Right atrium auricular region (tissue), 2 donors: ENCODE measurements around the gene PCBP1. TPM values are rescaled to one million over a fixed set of nuclear protein-coding genes. Genes with fewer than 3 reads are reported as not detected.
"Not testable (repeated sequence)": the region's sequence is repeated elsewhere in the genome, so short reads cannot be mapped to it uniquely, and the experiment has no call there.

Source experiments
- DNase-seq: peaks from one replicate; pipeline ENCODE4 v3.0.0-alpha.2; 2019; ENCODE audit warnings: low spot score
- H3K27ac ChIP-seq, 2 donors: fragments of 200-600 bp; sonication (generic); 1 replicate in 1 of 2; 2 replicates in 1 of 2; pipeline ENCODE4 v1.5.1; 2016 to 2019
- H3K27me3 ChIP-seq, 2 donors: fragments of 200-600 bp; sonication (generic); one replicate each; pipeline versions ENCODE4 v1.5.1 to v1.6.0; 2017 to 2019
- H3K36me3 ChIP-seq: fragments of 200-600 bp; sonication (generic); one replicate; pipeline ENCODE4 v1.5.1; 2016
- H3K4me1 ChIP-seq, 2 donors: fragments of 200-600 bp; sonication (generic); one replicate each; pipeline versions ENCODE4 v1.5.1 to v1.6.0; 2017 to 2019
- H3K4me3 ChIP-seq, 2 donors: fragments of 200-600 bp; sonication (generic); 1 replicate in 1 of 2; 2 replicates in 1 of 2; pipeline ENCODE4 v1.5.1; 2017 to 2019; ENCODE audit warnings: mild to moderate bottlenecking in 1 of 2, moderate library complexity in 1 of 2
- H3K9me3 ChIP-seq, 2 donors: fragments of 200-600 bp; sonication (generic); one replicate each; pipeline ENCODE4 v1.5.1; 2019
- CTCF ChIP-seq, 2 donors: fragments of 200-600 bp; sonication (generic); IDR thresholded peaks; one replicate each; pipeline ENCODE4 v1.5.1; 2019; ENCODE audit warnings: antibody characterized with exemption in 2 of 2
- total RNA-seq, 2 donors: library from RNA; depleted of rRNA; stranded (reverse); fragments of >200 nt; gene quantifications; one replicate each; pipeline ENCODE4 v1.1.0, GENCODE V29; 2016

Gene PCBP1
- total RNA-seq, 2 donors from 2014 or later, result 121 to 147 TPM

DNA sequence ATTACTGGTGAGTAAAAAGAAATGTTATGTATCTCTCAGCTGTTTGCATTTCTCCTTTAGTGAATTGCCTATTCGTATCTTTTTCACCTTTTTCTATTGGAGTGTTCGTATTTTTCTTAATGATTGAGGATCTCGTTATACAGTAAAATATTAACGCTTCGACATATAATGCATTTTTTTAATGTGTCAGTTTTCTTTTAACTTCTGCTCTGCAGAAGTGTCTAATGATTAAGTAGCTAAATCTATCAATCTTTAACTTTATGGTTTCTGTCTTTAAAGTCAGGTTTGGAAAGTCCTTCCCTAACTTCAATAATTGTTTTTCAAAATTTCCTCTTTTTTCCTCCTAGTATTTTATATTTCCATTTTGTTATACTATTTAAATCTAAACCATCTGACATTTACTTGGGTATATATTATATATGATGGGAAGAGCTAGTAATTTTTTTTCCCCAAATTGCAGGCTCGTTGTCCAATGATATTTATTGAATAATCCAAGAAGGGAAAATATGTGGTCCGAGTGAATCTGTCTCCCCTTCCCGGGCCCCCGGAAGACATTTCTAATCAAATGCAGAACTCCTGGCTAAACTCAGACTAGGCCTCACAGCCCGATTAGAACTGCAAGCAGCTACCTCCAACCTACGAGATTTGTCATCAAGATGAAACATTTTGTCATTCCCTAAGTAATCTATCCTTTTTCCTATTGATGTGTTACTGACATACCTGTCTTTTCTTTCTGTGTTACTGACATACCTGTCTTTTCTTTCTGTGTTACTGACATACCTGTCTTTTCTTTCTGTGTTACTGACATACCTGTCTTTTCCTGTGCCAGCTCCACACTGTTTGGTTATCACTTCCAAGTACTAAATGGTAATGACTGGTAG, 17.2 kb downstream of the PCBP1 start:
- H3K4me1 ChIP-seq, result peaks cover 0 to 12% of the 10 kb centered on the region in 2 donors
- H3K9me3 ChIP-seq, result no peaks in the 10 kb centered on the region
- DNase-seq, result no peak
- no peaks in the 10 kb centered on the region for H3K36me3 ChIP-seq
- H3K27me3 ChIP-seq, result no peaks in the 10 kb centered on the region
- H3K27ac ChIP-seq, result peak overlapping the region in 1 of 2 donors; percentile 16
- H3K4me3 ChIP-seq, result no peak overlapping the region
- no peak for TF ChIP-seq CTCF (IDR thresholded peaks at IDR 0.05)

- not testable (repeated sequence) for H3K27ac ChIP-seq, H3K4me3 ChIP-seq, H3K9me3 ChIP-seq, DNase-seq, H3K27me3 ChIP-seq, H3K36me3 ChIP-seq
- H3K4me1 ChIP-seq, result peaks cover 0 to 12% of the 10 kb centered on the region in 2 donors
Observed at GRCh38 chr2:70106138-70106537, 18.9 kb downstream of the PCBP1 start.

DNA sequence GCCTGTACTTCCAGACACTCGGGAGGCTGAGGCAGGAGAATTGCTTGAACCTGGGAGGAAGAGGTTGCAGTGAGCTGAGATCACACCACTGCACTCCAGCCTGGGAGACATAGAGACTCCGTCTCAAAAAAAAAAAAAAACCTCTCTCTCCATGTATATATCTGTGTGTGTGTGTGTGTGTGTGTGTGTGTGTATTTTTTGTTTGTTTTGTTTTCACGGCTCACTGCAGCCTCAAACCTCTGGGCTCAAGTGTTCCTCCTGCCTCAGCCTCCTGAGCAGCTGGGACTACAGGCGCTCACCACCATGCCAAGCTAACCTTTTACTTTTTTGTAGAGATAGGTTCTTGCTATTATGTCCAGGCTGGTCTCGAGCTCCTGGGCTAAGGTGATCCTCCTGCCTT, 23.1 kb downstream of the PCBP1 start:
- H3K9me3 ChIP-seq, H3K27me3 ChIP-seq, DNase-seq, H3K27ac ChIP-seq, H3K36me3 ChIP-seq, H3K4me3 ChIP-seq: not testable (repeated sequence)
- peaks cover 0 to 20% of the 10 kb centered on the region in 2 donors for H3K4me1 ChIP-seq

DNA sequence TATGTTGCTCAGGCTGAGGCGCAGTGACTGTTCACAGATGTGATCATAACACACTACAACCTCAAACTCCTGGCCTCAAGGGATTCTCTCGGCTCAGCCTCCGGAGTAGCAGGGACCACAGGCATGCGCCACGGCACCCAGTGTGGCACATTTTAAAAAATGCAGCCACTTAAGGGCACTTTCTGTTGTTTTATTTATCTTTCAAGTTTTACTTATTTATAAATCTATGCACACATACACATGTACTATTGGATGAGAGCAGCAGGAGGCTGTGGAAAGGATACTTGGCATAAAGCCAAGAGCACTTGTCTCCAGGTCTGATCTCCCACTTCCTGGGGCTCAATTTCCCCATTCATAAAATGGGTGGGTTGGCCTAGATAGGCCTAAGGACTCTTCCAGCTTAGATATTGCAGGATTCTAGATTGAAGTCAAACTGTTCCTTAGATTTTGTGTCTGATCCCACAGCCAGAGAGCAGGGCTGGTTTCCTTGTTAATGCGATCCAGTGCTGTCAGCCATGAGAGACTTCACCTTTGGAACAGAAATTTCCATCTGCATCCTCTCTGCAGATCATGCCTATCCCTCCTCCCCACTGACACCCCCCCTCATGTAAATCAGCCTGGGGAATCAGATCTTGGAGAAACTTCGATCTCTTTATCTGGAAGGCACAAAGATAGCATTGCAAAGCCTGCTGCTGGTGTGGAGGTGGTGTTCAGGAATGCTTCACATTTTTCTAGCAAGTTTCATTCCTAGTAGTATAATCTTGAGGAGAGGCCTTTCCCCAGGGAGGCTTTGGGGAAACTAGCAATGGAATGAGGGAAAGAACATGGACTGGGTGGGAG, 24.7 kb downstream of the PCBP1 start:
- Histone ChIP-seq H3K4me1 (peaks cover 0 to 32% of the 10 kb centered on the region in 2 donors), H3K27ac (no peak overlapping the region), H3K27me3 (no peaks in the 10 kb centered on the region), H3K36me3 (no peaks in the 10 kb centered on the region), H3K9me3 (no peaks in the 10 kb centered on the region), H3K4me3 (no peak overlapping the region)
- TF ChIP-seq CTCF (IDR thresholded peaks at IDR 0.05), result no peak
- DNase-seq, result no peak

GRCh38 chr2:70113359-70114070, 26.2 kb downstream of the PCBP1 start:
- DNase-seq, result no peak
- Histone ChIP-seq H3K4me1 (peaks cover 0 to 33% of the 10 kb centered on the region in 2 donors), H3K4me3 (no peak overlapping the region), H3K27me3 (no peaks in the 10 kb centered on the region), H3K36me3 (no peaks in the 10 kb centered on the region), H3K9me3 (no peaks in the 10 kb centered on the region), H3K27ac (no peak overlapping the region)
- TF ChIP-seq CTCF (IDR thresholded peaks at IDR 0.05), result no peak

DNA sequence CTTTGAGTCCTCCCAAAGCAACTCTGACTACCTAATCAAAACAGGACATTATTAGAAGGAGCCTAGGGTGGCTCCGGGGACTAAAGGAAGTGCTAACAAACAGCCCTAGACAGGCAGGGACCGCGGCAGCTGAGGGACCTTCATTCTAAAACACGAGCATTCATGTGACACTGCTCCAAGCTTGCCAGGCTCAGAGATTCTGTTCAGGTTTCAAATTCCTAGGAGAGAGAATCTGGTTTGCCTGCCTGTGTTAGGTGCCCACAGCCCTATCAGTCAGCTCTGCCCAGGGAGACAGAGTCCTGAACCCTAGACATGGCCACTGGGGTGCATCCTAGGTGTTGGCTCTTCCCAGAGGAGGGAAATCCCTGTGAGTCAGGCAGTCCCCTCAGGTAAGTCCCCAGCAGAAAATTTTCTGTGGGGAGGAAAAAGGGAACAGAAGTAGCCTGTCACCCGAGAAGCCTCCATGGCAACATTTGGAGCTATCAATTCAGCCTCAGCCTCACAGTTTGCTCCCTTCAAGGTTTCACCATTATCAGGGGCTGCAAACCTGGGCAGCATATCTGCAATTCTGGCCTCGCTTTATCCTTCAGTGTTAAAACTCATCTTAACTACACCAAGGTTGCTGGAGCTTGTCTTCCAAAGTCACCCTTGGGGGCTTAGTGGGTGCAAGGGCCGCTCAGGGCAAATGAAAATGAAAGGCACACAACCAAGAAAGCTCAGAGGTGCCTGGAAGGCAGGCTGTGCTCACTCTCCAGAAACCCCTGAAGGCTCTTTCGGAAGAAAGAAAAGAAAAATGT, 28.6 kb downstream of the PCBP1 start:
- Histone ChIP-seq H3K36me3 (no peaks in the 10 kb centered on the region), H3K9me3 (no peaks in the 10 kb centered on the region), H3K4me3 (no peak overlapping the region), H3K27ac (peak overlapping the region; percentile 75 to 78), H3K27me3 (no peaks in the 10 kb centered on the region), H3K4me1 (peaks cover 0 to 25% of the 10 kb centered on the region in 2 donors)
- no peak for DNase-seq
- TF ChIP-seq CTCF (IDR thresholded peaks at IDR 0.05), result no peak
